Osteocyte (in vitro differentiated cells): Measurements from ENCODE around the gene MIGA1. TPM values are rescaled to one million over a fixed set of nuclear protein-coding genes. Genes with fewer than 3 reads are reported as not detected.
"Not testable (repeated sequence)": the region's sequence is repeated elsewhere in the genome, so short reads cannot be mapped to it uniquely, and the experiment has no call there.

Source experiments
- DNase-seq: peaks from one replicate; pipeline ENCODE4 v3.0.0; 2021; ENCODE audit warnings: mixed read lengths; ENCODE audit not compliant: unreplicated experiment; ENCODE audit errors: extremely low spot score
- H3K27ac Mint-ChIP-seq: one replicate; pipeline ENCODE4 v1.8.0; 2021; ENCODE audit warnings: mild to moderate bottlenecking, mixed read lengths; ENCODE audit not compliant: unreplicated experiment
- H3K27me3 Mint-ChIP-seq: one replicate; pipeline ENCODE4 v1.8.0; 2021; ENCODE audit warnings: mixed read lengths; ENCODE audit not compliant: unreplicated experiment
- H3K36me3 Mint-ChIP-seq: one replicate; pipeline ENCODE4 v1.8.0; 2021; ENCODE audit warnings: mixed read lengths; ENCODE audit not compliant: unreplicated experiment
- H3K4me1 Mint-ChIP-seq: one replicate; pipeline ENCODE4 v1.8.0; 2021; ENCODE audit warnings: mixed read lengths; ENCODE audit not compliant: unreplicated experiment
- H3K4me3 Mint-ChIP-seq: one replicate; pipeline ENCODE4 v1.8.0; 2021; ENCODE audit warnings: mild to moderate bottlenecking, moderate library complexity, mixed read lengths; ENCODE audit not compliant: unreplicated experiment
- H3K9me3 Mint-ChIP-seq: one replicate; pipeline ENCODE4 v1.8.0; 2021; ENCODE audit warnings: mixed read lengths; ENCODE audit not compliant: unreplicated experiment
- total RNA-seq: library from RNA; stranded (reverse); gene quantifications from 2 replicates; pipeline ENCODE4 v1.2.1, GENCODE V29; 2021
- TF ChIP-seq, protein P1 (sequence below): fragments of 200-600 bp; sonication (generic); IDR thresholded peaks from 2 replicates; pipeline ENCODE4 v1.5.0; 2021; ENCODE audit warnings: antibody characterized with exemption, mild to moderate bottlenecking, moderate library complexity

Gene MIGA1
- total RNA-seq, 1 donor from 2014 or later, result 17.8 TPM

DNA sequence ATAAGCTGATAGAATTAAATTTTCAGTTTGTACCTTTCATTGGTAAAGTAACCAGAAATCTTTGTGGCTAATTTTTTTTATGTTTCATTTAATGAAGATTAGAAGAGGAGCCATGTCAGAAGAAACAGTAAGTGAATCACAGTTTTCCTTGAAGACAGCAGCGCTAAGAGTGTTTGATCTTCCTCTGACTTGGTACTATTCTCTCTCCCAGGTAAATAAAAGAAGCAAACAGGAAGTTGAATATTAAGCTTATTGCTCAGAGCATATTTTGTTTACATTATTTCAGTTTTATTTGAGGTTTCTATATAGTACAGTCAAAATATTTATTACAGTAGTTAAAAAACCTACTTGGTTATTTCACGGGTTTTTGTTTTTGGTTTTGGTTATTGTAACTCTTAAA is 3.7 kb downstream of the MIGA1 start:
- Mint-ChIP-seq H3K27me3 (no peaks in the 10 kb centered on the region), H3K9me3 (peaks cover 7% of the 10 kb centered on the region)

DNA sequence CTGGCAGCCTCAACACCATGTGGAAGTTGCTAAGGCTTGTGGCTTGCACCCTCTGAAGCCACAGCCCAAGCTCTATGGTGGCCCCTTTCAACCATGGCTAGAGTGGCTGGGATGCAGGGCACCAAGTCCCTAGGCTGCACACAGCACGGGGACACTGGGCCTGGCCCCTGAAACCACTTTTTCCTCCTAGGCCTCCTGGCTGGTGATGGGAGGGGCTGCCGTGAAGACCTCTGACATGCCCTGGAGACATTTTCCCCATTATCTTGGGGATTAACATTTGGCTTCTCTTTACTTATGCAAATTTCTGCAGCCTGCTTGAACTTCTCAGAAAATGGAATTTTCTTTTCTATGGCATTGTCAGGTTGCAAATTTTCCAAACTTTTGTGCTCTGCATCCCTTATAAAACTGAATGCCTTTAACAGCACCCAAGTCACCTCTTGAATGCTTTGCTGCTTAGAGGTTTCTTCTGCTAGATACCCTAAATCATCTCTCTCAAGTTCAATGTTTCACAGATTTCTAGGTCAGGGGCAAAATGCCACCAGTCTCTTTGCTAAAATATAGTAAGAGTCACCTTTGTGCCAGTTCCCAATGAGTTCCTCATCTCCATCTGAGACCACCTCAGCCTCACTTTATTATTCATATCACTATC is 6.8 kb downstream of the MIGA1 start:
- peaks cover 12% of the 10 kb centered on the region for H3K9me3 Mint-ChIP-seq
- not testable (repeated sequence) for H3K27me3 Mint-ChIP-seq, H3K4me1 Mint-ChIP-seq, H3K4me3 Mint-ChIP-seq, DNase-seq, H3K27ac Mint-ChIP-seq
- peaks cover 49% of the 10 kb centered on the region for H3K36me3 Mint-ChIP-seq

More for the DNA sequence above, 3.7 kb downstream of the MIGA1 start:
- Mint-ChIP-seq H3K4me1 (peaks cover 26% of the 10 kb centered on the region), H3K4me3 (no peak overlapping the region), H3K27ac (no peak overlapping the region), H3K36me3 (peaks cover 37% of the 10 kb centered on the region)
- TF ChIP-seq, protein P1, sequence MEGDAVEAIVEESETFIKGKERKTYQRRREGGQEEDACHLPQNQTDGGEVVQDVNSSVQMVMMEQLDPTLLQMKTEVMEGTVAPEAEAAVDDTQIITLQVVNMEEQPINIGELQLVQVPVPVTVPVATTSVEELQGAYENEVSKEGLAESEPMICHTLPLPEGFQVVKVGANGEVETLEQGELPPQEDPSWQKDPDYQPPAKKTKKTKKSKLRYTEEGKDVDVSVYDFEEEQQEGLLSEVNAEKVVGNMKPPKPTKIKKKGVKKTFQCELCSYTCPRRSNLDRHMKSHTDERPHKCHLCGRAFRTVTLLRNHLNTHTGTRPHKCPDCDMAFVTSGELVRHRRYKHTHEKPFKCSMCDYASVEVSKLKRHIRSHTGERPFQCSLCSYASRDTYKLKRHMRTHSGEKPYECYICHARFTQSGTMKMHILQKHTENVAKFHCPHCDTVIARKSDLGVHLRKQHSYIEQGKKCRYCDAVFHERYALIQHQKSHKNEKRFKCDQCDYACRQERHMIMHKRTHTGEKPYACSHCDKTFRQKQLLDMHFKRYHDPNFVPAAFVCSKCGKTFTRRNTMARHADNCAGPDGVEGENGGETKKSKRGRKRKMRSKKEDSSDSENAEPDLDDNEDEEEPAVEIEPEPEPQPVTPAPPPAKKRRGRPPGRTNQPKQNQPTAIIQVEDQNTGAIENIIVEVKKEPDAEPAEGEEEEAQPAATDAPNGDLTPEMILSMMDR, result no peak
- DNase-seq, result no peak

DNA sequence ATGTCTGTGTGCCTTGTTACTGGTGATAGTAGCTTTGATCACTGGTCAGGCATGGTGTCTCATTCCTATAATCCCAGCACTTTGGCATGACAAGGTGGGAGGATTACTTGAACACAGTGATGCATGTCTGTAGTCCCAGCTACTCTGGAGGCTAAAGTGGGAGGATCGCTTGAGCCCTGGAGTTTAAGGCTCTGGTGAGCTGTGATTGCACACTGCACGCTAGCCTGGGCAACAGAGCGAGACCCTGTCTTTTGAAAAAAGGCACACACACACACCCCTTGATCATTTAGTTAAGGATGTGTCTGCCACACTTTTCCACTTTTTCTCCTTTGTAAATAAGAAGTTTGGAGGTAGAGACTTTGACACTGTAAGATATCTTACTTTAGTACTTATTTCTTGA is 15.1 kb downstream of the MIGA1 start:
- DNase-seq, result peak; percentile 68
- H3K9me3 Mint-ChIP-seq, result no peaks in the 10 kb centered on the region
- TF ChIP-seq, protein P1, result no peak
- no peak overlapping the region for H3K27ac Mint-ChIP-seq
- no peak overlapping the region for H3K4me3 Mint-ChIP-seq
- H3K36me3 Mint-ChIP-seq, result peaks cover 20% of the 10 kb centered on the region
- peaks cover 9% of the 10 kb centered on the region for H3K4me1 Mint-ChIP-seq
- H3K27me3 Mint-ChIP-seq, result no peaks in the 10 kb centered on the region

DNA sequence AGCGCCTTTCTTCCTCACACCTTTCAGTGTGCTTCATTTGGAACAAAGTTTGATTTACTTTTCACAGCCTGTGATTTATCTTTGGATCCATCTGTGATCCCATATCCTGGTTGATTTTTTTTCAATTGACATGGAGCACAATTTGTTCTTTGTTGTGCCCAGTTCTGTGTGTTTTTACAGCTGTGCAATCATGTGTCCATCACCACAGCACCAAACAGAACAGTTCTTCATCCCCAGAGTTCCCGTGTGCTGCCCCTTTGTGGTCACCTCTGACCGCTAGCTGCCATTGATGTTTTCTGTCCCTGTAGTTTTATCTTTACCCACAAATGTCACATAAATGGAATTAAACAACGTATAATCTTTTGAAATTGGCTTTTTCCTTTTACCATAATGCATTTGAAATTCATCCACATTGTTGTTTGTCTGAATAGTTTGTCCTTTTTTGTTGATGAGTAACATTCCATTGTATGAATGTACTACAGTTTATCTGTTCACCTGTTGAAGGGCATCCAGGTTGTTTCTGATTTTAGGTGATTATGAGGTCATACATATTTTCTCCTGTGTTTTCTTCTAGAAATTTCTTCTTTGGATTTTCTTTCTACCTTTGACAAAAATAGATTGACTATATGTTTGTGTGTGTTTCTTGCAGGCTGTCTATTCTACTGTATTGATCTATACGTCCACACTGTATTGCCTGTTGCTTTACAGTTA is 17.4 kb downstream of the MIGA1 start:
- no peak for DNase-seq
- Mint-ChIP-seq H3K4me3 (no peak overlapping the region), H3K9me3 (no peaks in the 10 kb centered on the region)

DNA sequence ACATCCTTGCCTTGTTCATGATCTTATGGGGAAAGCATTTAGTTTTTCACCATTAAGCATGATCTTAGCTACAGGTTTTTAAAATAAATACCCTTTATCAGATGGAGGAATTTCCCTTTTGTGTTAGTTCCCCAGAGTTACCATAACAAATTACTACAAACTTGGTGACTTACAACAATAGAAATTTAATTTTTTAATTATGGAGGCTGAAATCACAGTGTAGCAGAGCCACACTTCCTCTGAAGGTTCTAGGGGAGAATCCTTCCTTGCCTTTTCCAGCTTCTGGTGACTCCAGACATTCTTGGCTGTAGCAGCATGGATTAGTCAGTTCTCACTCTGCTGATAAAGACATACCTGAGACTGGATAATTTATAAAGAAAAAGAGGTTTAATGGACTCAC is 18.5 kb downstream of the MIGA1 start:
- no peak overlapping the region for H3K27ac Mint-ChIP-seq
- TF ChIP-seq, protein P1, result no peak

More for the DNA sequence above, 17.4 kb downstream of the MIGA1 start:
- H3K27ac Mint-ChIP-seq, result peak overlapping the region; percentile 35
- TF ChIP-seq, protein P1, result no peak
- H3K36me3 Mint-ChIP-seq, result peaks cover 22% of the 10 kb centered on the region
- H3K4me1 Mint-ChIP-seq, result peaks cover 12% of the 10 kb centered on the region
- no peaks in the 10 kb centered on the region for H3K27me3 Mint-ChIP-seq

More for the DNA sequence above, 18.5 kb downstream of the MIGA1 start:
- Mint-ChIP-seq H3K4me3 (no peak overlapping the region), H3K4me1 (peaks cover 12% of the 10 kb centered on the region), H3K9me3 (no peaks in the 10 kb centered on the region), H3K36me3 (peaks cover 25% of the 10 kb centered on the region), H3K27me3 (no peaks in the 10 kb centered on the region)
- no peak for DNase-seq
